ENCODE results near the gene BNIPL. TPM values are rescaled to one million over a fixed set of nuclear protein-coding genes. Genes with fewer than 3 reads are reported as not detected.

Gene BNIPL
- total RNA-seq, 4 donors from 2014 or later: 0.70 to 8.4 (median 3.6) TPM; not detected in 1

DNA sequence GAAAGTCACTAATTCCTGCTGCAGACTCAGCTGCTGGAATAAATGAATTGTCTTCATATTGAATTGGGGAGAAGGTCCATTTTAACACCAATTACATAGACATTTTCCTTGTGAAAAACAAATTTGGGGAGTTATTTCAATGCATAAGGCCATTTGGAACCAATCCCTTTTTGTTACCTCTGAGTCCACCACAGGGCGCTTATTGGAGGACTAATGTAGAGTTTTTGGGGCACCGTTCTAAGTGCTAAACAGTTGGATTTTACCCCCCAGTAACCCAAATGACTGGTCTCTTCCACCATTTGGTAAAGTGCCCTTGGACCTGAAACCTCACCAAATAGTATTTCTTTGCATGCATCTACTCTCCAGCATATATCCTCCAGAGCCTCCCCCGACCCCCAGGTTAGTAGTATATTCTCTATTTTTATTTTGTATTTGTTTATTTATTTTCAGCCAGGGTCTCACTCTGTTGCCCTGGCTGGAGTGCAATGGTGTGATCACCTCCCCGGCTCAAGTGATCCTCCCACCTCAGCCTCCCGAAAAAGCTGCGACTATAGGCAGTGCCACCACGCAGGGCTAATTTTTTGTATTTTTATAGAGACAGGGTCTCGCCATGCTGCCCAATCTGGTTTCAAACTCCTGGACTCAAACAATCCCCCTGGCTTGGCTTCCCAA, 26.6 kb upstream of the BNIPL start:
- no peaks in the 10 kb centered on the region for H3K9me3 ChIP-seq

GRCh38 chr1:151010346-151010726, 26.1 kb upstream of the BNIPL start:
- H3K4me3 ChIP-seq: no peak overlapping the region
- H3K4me1 ChIP-seq: peaks cover 4 to 69% (median 12%) of the 10 kb centered on the region in 4 donors
- no peaks in the 10 kb centered on the region for H3K27me3 ChIP-seq
- H3K9me3 ChIP-seq: no peaks in the 10 kb centered on the region
- no peak overlapping the region for H3K27ac ChIP-seq
- no peak for DNase-seq
- no peaks in the 10 kb centered on the region for H3K36me3 ChIP-seq
- TF ChIP-seq CTCF (IDR thresholded peaks at IDR 0.05): no peak
- TF ChIP-seq POLR2A (IDR thresholded peaks at IDR 0.05): no peak

More for the DNA sequence above, 26.6 kb upstream of the BNIPL start:
- H3K36me3 ChIP-seq: no peaks in the 10 kb centered on the region
- H3K27ac ChIP-seq: peak overlapping the region in 2 of 4 donors; percentile 78 to 84
- H3K27me3 ChIP-seq: no peaks in the 10 kb centered on the region
- DNase-seq: no peak
- peaks cover 4 to 74% (median 14%) of the 10 kb centered on the region in 4 donors for H3K4me1 ChIP-seq
- H3K4me3 ChIP-seq: peak overlapping the region in 1 of 4 donors; percentile 59
- TF ChIP-seq CTCF (IDR thresholded peaks at IDR 0.05) (no peak), POLR2A (IDR thresholded peaks at IDR 0.05) (no peak)

- no peaks in the 10 kb centered on the region for H3K36me3 ChIP-seq
- H3K4me3 ChIP-seq: no peak overlapping the region
- H3K27ac ChIP-seq: peak overlapping the region in 1 of 4 donors; percentile 12
- H3K9me3 ChIP-seq: no peaks in the 10 kb centered on the region
- no peak for DNase-seq
- H3K27me3 ChIP-seq: no peaks in the 10 kb centered on the region
- TF ChIP-seq CTCF (IDR thresholded peaks at IDR 0.05) (no peak), POLR2A (IDR thresholded peaks at IDR 0.05) (no peak)
- H3K4me1 ChIP-seq: peaks cover 4 to 67% (median 12%) of the 10 kb centered on the region in 4 donors
These were observed 25.1 kb upstream of the BNIPL start for GRCh38 chr1:151011154-151011850.

- Histone ChIP-seq H3K4me3 (no peak overlapping the region), H3K27ac (peak overlapping the region in 3 of 4 donors; percentile 51 to 89 (median 82)), H3K4me1 (peaks cover 4 to 56% (median 7%) of the 10 kb centered on the region in 4 donors), H3K9me3 (no peaks in the 10 kb centered on the region), H3K36me3 (no peaks in the 10 kb centered on the region), H3K27me3 (no peaks in the 10 kb centered on the region)
- TF ChIP-seq CTCF (IDR thresholded peaks at IDR 0.05) (peak in 1 of 6 experiments; percentile 6), POLR2A (IDR thresholded peaks at IDR 0.05) (peak; percentile 37 to 55)
- peak in 2 of 3 donors; percentile 72 to 73 for DNase-seq
These were observed 23.5 kb upstream of the BNIPL start for GRCh38 chr1:151012684-151013471.

DNA sequence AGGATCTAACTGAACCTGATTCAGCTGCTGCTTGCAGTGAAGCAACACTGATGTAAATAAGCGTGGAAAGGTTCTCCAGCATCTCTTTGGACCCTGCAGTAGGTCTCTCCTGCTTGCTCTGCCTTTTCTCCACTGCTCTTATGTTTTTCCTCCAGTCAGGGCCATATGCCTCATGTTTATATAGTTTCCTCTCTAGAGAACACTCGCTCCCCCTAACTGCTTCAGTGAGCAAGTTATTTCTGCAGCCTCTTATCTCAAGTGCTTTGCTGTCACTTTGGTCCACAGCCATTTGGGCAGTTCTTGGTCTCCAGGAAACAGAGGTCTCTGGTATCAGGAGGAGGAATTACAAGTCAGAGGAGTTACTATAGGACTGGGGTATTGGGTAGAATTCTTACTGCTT, 22.9 kb upstream of the BNIPL start:
- peak overlapping the region in 3 of 4 donors; percentile 51 to 89 (median 82) for H3K27ac ChIP-seq
- H3K27me3 ChIP-seq: no peaks in the 10 kb centered on the region
- no peak for DNase-seq
- H3K36me3 ChIP-seq: peaks cover 0 to 6% (median 0%) of the 10 kb centered on the region in 3 donors
- no peak overlapping the region for H3K4me3 ChIP-seq
- peaks cover 4 to 54% (median 7%) of the 10 kb centered on the region in 4 donors for H3K4me1 ChIP-seq
- TF ChIP-seq CTCF (IDR thresholded peaks at IDR 0.05) (peak in 1 of 6 experiments; percentile 6), POLR2A (IDR thresholded peaks at IDR 0.05) (no peak)
- no peaks in the 10 kb centered on the region for H3K9me3 ChIP-seq
